ENCODE measurements around the gene EHMT1.
"Not testable (repeated sequence)": the region's sequence is repeated elsewhere in the genome, so short reads cannot be mapped to it uniquely, and the experiment has no call there.

Gene EHMT1

GRCh38 chr9:137721479-137721878, 102.7 kb downstream of the EHMT1 start:
- Mint-ChIP-seq H3K9me3 (peaks cover 47% of the 10 kb centered on the region), H3K4me3 (no peak overlapping the region), H3K4me1 (peaks cover 22% of the 10 kb centered on the region), H3K27me3 (ENCODE audit: low read depth, poor library complexity) (peaks cover 10% of the 10 kb centered on the region), H3K36me3 (ENCODE audit: low read depth) (peaks cover 86% of the 10 kb centered on the region), H3K27ac (peak overlapping the region; percentile 98)
- DNase-seq = no peak
- no peak for TF ChIP-seq CTCF (IDR thresholded peaks at IDR 0.05)

- Mint-ChIP-seq H3K4me3 (no peak overlapping the region), H3K36me3 (ENCODE audit: low read depth) (peaks cover 86% of the 10 kb centered on the region), H3K27ac (peak overlapping the region; percentile 98), H3K9me3 (peaks cover 48% of the 10 kb centered on the region), H3K4me1 (peaks cover 22% of the 10 kb centered on the region), H3K27me3 (ENCODE audit: low read depth, poor library complexity) (peaks cover 8% of the 10 kb centered on the region)
- DNase-seq = no peak
- TF ChIP-seq CTCF (IDR thresholded peaks at IDR 0.05) = no peak
Measured at GRCh38 chr9:137721899-137722298, 103.1 kb downstream of the EHMT1 start.

DNA sequence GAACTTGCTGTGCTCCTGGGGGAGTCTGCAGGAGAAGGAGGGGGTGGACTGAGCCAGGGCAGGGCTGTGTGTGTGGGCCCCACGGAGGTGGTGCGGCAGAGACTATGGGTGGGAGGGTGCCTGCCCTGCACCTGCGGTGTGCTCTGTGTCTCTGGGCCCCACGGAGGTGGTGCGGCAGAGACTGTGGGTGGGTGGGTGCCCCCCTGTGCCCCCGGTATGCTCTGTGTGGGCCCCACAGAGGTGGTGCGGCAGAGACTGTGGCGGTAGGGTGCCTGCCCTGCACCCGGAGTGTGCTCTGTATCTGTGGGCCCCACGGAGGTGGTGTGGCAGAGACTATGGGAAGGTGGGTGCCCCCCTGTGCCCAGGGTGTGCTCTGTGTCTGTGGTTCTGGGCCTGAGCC, 103.7 kb downstream of the EHMT1 start:
- peaks cover 22% of the 10 kb centered on the region for H3K4me1 Mint-ChIP-seq

GRCh38 chr9:137723356-137723755, 104.6 kb downstream of the EHMT1 start:
- not testable (repeated sequence) for H3K4me3 Mint-ChIP-seq; H3K27me3 Mint-ChIP-seq (ENCODE audit: low read depth, poor library complexity); DNase-seq
- Mint-ChIP-seq H3K9me3 (peaks cover 44% of the 10 kb centered on the region), H3K27ac (peak overlapping the region; percentile 97), H3K36me3 (ENCODE audit: low read depth) (peaks cover 86% of the 10 kb centered on the region), H3K4me1 (peaks cover 22% of the 10 kb centered on the region)

More for the DNA sequence above, 103.7 kb downstream of the EHMT1 start:
- peaks cover 86% of the 10 kb centered on the region for H3K36me3 Mint-ChIP-seq (ENCODE audit: low read depth)
- TF ChIP-seq CTCF (IDR thresholded peaks at IDR 0.05) = no peak
- H3K4me3 Mint-ChIP-seq = no peak overlapping the region
- peaks cover 3% of the 10 kb centered on the region for H3K27me3 Mint-ChIP-seq (ENCODE audit: low read depth, poor library complexity)
- no peak for DNase-seq
- peaks cover 47% of the 10 kb centered on the region for H3K9me3 Mint-ChIP-seq
- peak overlapping the region; percentile 98 for H3K27ac Mint-ChIP-seq

- H3K4me3 Mint-ChIP-seq = no peak overlapping the region
- H3K27ac Mint-ChIP-seq = peak overlapping the region; percentile 97
- H3K36me3 Mint-ChIP-seq (ENCODE audit: low read depth) = peaks cover 86% of the 10 kb centered on the region
Measured at GRCh38 chr9:137723783-137724445, 105.1 kb downstream of the EHMT1 start.

DNA sequence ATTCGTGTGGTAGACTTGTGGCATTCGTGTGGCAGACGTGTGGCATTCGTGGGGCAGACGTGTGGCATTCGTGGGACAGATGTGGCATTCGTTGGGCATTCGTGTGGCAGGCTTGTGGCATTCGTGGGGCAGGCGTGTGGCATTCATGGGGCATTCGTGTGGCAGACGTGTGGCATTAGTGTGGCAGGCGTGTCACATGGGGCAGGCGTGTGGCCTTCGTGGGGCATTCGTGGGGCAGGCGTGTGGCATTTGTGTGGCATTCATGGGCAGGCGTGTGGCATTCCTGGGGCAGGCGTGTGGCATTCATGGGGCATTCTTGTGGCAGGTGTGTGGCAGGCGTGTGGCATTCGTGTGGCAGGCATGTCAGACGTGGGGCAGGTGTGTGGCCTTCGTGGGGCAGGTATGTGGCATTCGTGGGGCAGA, 106.0 kb downstream of the EHMT1 start:
- H3K36me3 Mint-ChIP-seq (ENCODE audit: low read depth) = peaks cover 87% of the 10 kb centered on the region
- peak overlapping the region; percentile 82 for H3K27ac Mint-ChIP-seq
- DNase-seq = no peak
- no peak for TF ChIP-seq CTCF (IDR thresholded peaks at IDR 0.05)
- no peak overlapping the region for H3K4me3 Mint-ChIP-seq
- H3K27me3 Mint-ChIP-seq (ENCODE audit: low read depth, poor library complexity) = peaks cover 3% of the 10 kb centered on the region
- peaks cover 22% of the 10 kb centered on the region for H3K4me1 Mint-ChIP-seq
- H3K9me3 Mint-ChIP-seq = peaks cover 41% of the 10 kb centered on the region

More at GRCh38 chr9:137723783-137724445, 105.1 kb downstream of the EHMT1 start:
- Mint-ChIP-seq H3K9me3 (peaks cover 41% of the 10 kb centered on the region), H3K27me3 (ENCODE audit: low read depth, poor library complexity) (peaks cover 3% of the 10 kb centered on the region), H3K4me1 (peaks cover 22% of the 10 kb centered on the region)
- no peak for DNase-seq
- no peak for TF ChIP-seq CTCF (IDR thresholded peaks at IDR 0.05)

Measured in nephron progenitor cell (in vitro differentiated cells).